GM19099 (cell line): ENCODE data around the gene USHBP1.

Source experiments
- POLR2A ChIP-seq: IDR thresholded peaks from 3 replicates; pipeline ENCODE4 v1.6.1; 2011; ENCODE audit warnings: low read depth; ENCODE audit not compliant: insufficient read length; ENCODE audit errors: extremely low read depth

USHBP1 gene

GRCh38 chr19:17282488-17283125 lies 18.1 kb upstream of the USHBP1 start:
- TF ChIP-seq POLR2A: peak; percentile 25

GRCh38 chr19:17281391-17282304 lies 17.1 kb upstream of the USHBP1 start, which contains the start of gene ANKLE1:
Gene ANKLE1, plus strand, starts transcription at chr19:17281901. Its CDS starts 20 bp downstream, at chr19:17281921.
- TF ChIP-seq POLR2A: peak; percentile 39

GRCh38 chr19:17279436-17279835 lies 14.9 kb upstream of the USHBP1 start:
- TF ChIP-seq POLR2A: no peak

- no peak for TF ChIP-seq POLR2A
Measured at GRCh38 chr19:17275441-17276175, 11.1 kb upstream of the USHBP1 start.

GRCh38 chr19:17268754-17269153 lies 4.2 kb upstream of the USHBP1 start:
- no peak for TF ChIP-seq POLR2A

GRCh38 chr19:17266975-17267788 lies 2.6 kb upstream of the USHBP1 start, which contains the start of gene BABAM1:
Gene BABAM1, plus strand, starts transcription at chr19:17267443. Its CDS starts 1,364 bp downstream, at chr19:17268807.
- TF ChIP-seq POLR2A: peak; percentile 78

- peak; percentile 53 for TF ChIP-seq POLR2A
Measured at GRCh38 chr19:17266589-17266974, 2.0 kb upstream of the USHBP1 start.

- TF ChIP-seq POLR2A: no peak
Measured at GRCh38 chr19:17266026-17266425, 1.5 kb upstream of the USHBP1 start.

- no peak for TF ChIP-seq POLR2A
Measured at GRCh38 chr19:17263712-17264640, 569 bp downstream of the USHBP1 start.

- TF ChIP-seq POLR2A: no peak
Measured at GRCh38 chr19:17262557-17262956, 2.0 kb downstream of the USHBP1 start.

- no peak for TF ChIP-seq POLR2A
Measured at GRCh38 chr19:17260842-17261325, 3.7 kb downstream of the USHBP1 start.

- TF ChIP-seq POLR2A: no peak
Measured at GRCh38 chr19:17259934-17260333, 4.6 kb downstream of the USHBP1 start.

GRCh38 chr19:17259118-17259780 lies 5.3 kb downstream of the USHBP1 start:
- TF ChIP-seq POLR2A: no peak
